ENCODE data around the gene CEP57.
"Not testable (repeated sequence)": the region's sequence is repeated elsewhere in the genome, so short reads cannot be mapped to it uniquely, and the experiment has no call there.

CEP57 gene

DNA sequence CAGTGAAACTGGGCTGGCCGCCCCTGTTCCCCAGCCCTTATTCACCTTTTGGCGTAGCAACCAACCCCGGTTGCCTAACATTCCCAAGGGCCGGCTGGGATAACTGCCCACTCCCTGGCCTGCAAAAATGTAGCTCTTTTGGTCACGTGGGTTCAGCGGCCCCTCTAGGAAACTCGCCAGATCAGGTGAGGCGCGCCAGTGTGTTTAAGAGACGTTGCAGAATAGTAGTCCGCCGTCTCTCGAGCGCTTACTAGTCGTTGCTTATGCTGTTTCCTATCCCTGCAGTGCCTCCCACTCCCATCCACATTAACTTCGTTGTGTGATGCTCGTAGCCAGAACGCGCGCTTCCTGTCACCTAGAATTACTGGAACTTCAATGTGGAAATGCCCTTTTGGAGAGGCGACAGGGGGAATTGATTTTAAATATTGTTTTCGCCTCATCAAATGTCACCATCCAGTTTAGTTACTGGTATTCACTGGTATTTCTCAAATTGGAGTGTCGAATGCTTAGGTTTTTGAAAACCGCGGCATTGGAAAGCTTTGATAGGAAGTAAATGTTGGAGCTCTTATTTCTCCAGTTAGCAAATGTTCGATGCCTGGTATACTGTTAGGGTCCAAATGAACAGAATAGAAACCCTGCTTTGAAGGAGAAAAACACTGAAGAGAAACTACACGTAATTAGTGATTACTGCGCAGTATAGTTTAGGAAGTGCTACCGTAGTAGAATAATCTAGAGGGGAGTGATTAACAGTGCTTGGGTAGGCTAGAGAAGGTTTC is 823 bp downstream of the CEP57 start:
- peaks cover 64% of the 10 kb centered on the region for H3K4me1 Mint-ChIP-seq (ENCODE audit: low read depth)
- peaks cover 59% of the 10 kb centered on the region for H3K36me3 Mint-ChIP-seq (ENCODE audit: low read depth)

DNA sequence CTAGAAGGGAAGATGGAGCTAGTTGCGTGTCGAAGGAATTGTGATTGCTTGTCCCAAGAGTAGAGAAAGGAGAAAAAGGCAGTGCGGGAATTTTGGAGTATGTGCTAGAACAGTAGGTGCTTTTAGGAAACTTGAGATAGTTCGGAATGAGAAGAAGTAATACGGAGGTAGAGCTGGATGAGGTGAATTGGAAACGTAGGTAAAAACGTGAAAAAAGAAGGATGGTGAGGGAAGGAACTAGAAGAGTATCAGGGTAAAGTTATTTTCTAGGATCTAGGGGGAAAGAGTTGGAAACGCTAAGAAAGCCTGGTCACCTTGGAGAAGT is 1.4 kb downstream of the CEP57 start:
- Mint-ChIP-seq H3K4me3 (peak overlapping the region; percentile 97), H3K27ac (peak overlapping the region; percentile 100), H3K27me3 (no peaks in the 10 kb centered on the region), H3K9me3 (no peaks in the 10 kb centered on the region), H3K36me3 (ENCODE audit: low read depth) (peaks cover 53% of the 10 kb centered on the region), H3K4me1 (ENCODE audit: low read depth) (peaks cover 61% of the 10 kb centered on the region)

More for the DNA sequence above, 823 bp downstream of the CEP57 start:
- Mint-ChIP-seq H3K9me3 (no peaks in the 10 kb centered on the region), H3K27me3 (no peaks in the 10 kb centered on the region), H3K4me3 (peak overlapping the region; percentile 97), H3K27ac (peak overlapping the region; percentile 100)

DNA sequence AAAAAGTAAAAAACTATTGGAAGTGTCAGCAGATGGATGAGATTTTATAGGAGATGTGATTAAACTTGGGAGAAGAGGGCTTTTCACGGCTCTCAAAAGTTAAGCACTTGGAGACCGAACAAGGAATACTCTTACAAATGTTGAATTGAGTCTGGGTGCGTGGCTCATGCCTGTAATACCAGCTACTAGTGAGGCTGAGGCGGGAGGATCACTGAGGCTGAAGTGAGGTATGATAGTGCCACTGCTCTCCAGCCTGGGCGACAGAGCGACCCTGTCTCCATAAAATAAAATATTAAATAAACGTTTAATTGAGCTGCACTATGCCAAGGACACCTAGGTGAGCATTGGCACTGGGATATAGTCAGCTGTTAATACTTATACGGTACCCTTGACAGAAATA is 1.9 kb downstream of the CEP57 start:
- Mint-ChIP-seq H3K36me3 (ENCODE audit: low read depth) (peaks cover 48% of the 10 kb centered on the region), H3K4me3 (peak overlapping the region; percentile 97), H3K4me1 (ENCODE audit: low read depth) (peaks cover 57% of the 10 kb centered on the region), H3K27ac (no peak overlapping the region), H3K27me3 (no peaks in the 10 kb centered on the region), H3K9me3 (no peaks in the 10 kb centered on the region)

DNA sequence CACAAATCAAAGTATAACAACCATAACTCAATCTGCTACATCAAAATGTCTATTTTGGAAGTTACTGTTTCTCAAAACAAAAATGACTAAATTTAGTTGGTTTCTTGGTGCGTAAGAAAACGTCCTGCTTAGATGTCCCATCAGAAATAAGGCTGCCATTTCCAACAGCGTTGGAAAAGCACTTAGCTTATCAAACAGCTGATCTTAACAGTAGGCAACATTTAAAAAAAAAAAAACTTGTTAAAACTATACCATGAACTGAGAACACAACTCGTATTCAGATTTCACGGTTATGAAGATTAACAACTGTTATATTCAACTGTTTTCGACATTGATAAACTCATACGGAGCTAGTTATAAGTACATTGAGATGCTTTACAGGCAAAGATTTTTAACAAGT is 2.4 kb downstream of the CEP57 start:
- H3K4me1 Mint-ChIP-seq (ENCODE audit: low read depth): peaks cover 57% of the 10 kb centered on the region
- H3K27me3 Mint-ChIP-seq: no peaks in the 10 kb centered on the region
- H3K36me3 Mint-ChIP-seq (ENCODE audit: low read depth): peaks cover 43% of the 10 kb centered on the region
- H3K9me3 Mint-ChIP-seq: no peaks in the 10 kb centered on the region
- peak overlapping the region; percentile 13 for H3K27ac Mint-ChIP-seq
- peak overlapping the region; percentile 53 for H3K4me3 Mint-ChIP-seq

DNA sequence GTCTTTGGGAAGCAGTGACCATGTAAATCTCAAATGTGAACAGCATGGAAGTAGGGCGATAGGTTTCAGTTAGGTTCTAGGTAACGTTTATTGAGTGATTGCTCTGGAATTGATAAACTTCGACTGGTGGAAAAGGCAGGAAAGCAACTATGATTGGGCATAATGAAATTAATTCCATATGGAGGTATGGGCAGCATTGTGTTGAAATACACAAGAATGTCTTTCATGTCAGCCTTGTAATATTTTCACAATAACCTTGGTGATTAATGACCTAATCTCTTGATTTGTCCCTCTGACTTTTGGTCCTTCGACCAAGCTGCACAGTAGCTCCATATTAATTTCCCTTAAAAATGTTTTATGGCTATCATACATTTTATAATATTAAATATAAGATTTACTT is 2.8 kb downstream of the CEP57 start:
- Mint-ChIP-seq H3K27me3 (no peaks in the 10 kb centered on the region), H3K4me3 (peak overlapping the region; percentile 53), H3K4me1 (ENCODE audit: low read depth) (peaks cover 57% of the 10 kb centered on the region), H3K36me3 (ENCODE audit: low read depth) (peaks cover 39% of the 10 kb centered on the region), H3K9me3 (no peaks in the 10 kb centered on the region), H3K27ac (peak overlapping the region; percentile 13)

DNA sequence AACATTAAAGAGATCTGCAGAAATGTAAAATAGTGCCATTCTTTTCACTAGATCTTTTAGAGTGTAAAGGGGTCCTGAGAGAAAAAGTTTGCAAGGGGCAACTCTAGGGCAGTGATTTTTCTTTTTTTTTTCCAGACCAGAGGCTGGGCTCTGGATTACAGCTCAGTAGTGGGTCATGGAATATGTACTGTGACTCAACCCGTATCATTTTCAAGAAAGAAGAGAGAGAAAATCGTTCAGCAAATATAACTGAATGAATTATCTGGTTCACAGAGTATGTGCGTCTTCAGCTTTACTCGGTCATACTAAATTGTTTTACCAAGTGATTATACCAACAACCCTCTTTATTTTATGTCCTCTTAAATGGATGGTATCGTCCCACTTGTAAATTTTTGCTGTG is 3.8 kb downstream of the CEP57 start:
- H3K27ac Mint-ChIP-seq: no peak overlapping the region
- no peak overlapping the region for H3K4me3 Mint-ChIP-seq
- no peaks in the 10 kb centered on the region for H3K9me3 Mint-ChIP-seq
- H3K27me3 Mint-ChIP-seq: no peaks in the 10 kb centered on the region
- H3K4me1 Mint-ChIP-seq (ENCODE audit: low read depth): peaks cover 50% of the 10 kb centered on the region
- H3K36me3 Mint-ChIP-seq (ENCODE audit: low read depth): peaks cover 35% of the 10 kb centered on the region

- Mint-ChIP-seq H3K36me3 (ENCODE audit: low read depth) (peaks cover 48% of the 10 kb centered on the region), H3K9me3 (no peaks in the 10 kb centered on the region), H3K4me3 (no peak overlapping the region), H3K27me3 (no peaks in the 10 kb centered on the region), H3K27ac (no peak overlapping the region), H3K4me1 (ENCODE audit: low read depth) (peaks cover 50% of the 10 kb centered on the region)
Observed at GRCh38 chr11:95795627-95796295, 5.5 kb downstream of the CEP57 start.

DNA sequence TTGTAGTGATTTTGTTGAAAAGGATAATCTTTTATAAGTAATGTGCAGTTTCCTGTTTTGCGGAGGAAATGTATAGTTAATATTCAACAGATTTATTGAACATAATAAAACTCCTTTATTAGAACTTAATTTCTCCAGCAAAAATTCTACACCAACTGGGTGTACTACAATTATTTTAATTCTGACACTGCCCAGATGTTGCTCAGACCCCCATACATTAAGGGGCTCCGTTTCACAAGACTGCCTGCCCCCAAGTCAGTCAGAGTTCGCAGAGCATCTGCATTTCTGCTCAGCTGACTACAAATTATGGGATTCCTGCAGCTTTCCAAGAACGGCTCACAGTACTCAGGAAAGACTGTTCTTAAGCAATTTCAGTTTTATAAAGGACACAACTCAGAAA is 6.2 kb downstream of the CEP57 start:
- H3K27ac Mint-ChIP-seq: no peak overlapping the region
- no peaks in the 10 kb centered on the region for H3K9me3 Mint-ChIP-seq
- no peak overlapping the region for H3K4me3 Mint-ChIP-seq
- H3K27me3 Mint-ChIP-seq: no peaks in the 10 kb centered on the region
- peaks cover 54% of the 10 kb centered on the region for H3K36me3 Mint-ChIP-seq (ENCODE audit: low read depth)
- peaks cover 47% of the 10 kb centered on the region for H3K4me1 Mint-ChIP-seq (ENCODE audit: low read depth)

- Mint-ChIP-seq H3K9me3 (no peaks in the 10 kb centered on the region), H3K4me1 (ENCODE audit: low read depth) (peaks cover 25% of the 10 kb centered on the region), H3K4me3 (no peak overlapping the region), H3K27ac (peak overlapping the region; percentile 1), H3K27me3 (no peaks in the 10 kb centered on the region), H3K36me3 (ENCODE audit: low read depth) (peaks cover 50% of the 10 kb centered on the region)
Observed at GRCh38 chr11:95799546-95799945, 9.2 kb downstream of the CEP57 start.

GRCh38 chr11:95800438-95800837 is 10.1 kb downstream of the CEP57 start:
- H3K27ac Mint-ChIP-seq: no peak overlapping the region
- no peak overlapping the region for H3K4me3 Mint-ChIP-seq
- H3K36me3 Mint-ChIP-seq (ENCODE audit: low read depth): peaks cover 52% of the 10 kb centered on the region
- H3K27me3 Mint-ChIP-seq: no peaks in the 10 kb centered on the region
- no peaks in the 10 kb centered on the region for H3K9me3 Mint-ChIP-seq
- peaks cover 21% of the 10 kb centered on the region for H3K4me1 Mint-ChIP-seq (ENCODE audit: low read depth)

GRCh38 chr11:95802806-95803205 is 12.5 kb downstream of the CEP57 start:
- Mint-ChIP-seq H3K27ac (no peak overlapping the region), H3K4me3 (no peak overlapping the region), H3K9me3 (peaks cover 4% of the 10 kb centered on the region), H3K27me3 (no peaks in the 10 kb centered on the region), H3K36me3 (ENCODE audit: low read depth) (peaks cover 60% of the 10 kb centered on the region), H3K4me1 (ENCODE audit: low read depth) (peaks cover 9% of the 10 kb centered on the region)

GRCh38 chr11:95803973-95804372 is 13.7 kb downstream of the CEP57 start:
- Mint-ChIP-seq H3K27ac (no peak overlapping the region), H3K4me3 (no peak overlapping the region), H3K9me3 (peaks cover 4% of the 10 kb centered on the region), H3K36me3 (ENCODE audit: low read depth) (peaks cover 67% of the 10 kb centered on the region), H3K4me1 (ENCODE audit: low read depth) (peaks cover 6% of the 10 kb centered on the region), H3K27me3 (no peaks in the 10 kb centered on the region)

DNA sequence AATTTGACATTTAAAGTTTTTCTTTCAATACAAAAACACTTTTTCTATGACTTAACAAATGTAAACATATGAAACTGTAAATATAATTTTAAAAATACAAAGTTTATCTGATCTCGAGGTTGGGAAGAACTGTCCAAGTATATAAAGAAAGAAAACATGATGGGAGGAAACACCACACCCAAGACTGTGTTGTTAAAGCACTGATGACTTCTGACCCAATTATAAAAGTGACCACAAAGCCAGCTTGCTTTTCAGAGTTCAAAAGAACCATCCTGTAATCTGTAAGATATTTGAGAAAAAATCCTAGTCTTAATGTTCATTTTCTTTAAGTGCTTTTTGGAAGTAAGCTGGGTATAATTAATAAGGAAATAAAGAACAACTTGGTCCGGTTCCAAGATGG is 15.6 kb downstream of the CEP57 start:
- Mint-ChIP-seq H3K9me3 (peaks cover 4% of the 10 kb centered on the region), H3K36me3 (ENCODE audit: low read depth) (peaks cover 52% of the 10 kb centered on the region), H3K27me3 (no peaks in the 10 kb centered on the region), H3K4me3 (no peak overlapping the region), H3K4me1 (ENCODE audit: low read depth) (peaks cover 6% of the 10 kb centered on the region), H3K27ac (no peak overlapping the region)

DNA sequence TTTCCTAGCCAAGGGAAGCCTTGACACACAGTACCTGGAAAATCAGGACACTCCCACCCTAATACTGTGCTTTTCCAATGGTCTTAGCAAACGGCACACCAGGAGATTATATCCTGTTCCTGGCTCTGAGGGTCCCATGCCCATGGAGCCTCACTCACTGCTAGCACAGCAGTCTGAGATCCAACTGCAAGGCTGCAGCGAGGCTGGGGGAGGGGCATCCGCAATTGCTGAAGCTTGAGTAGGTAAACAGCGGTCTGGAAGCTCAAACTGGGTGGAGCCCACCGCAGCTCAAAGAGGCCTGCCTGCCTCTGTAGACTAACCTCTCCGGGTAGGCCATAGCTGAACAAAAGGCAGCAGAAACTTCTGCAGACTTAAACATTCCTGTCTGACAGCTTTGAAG is 16.2 kb downstream of the CEP57 start:
- H3K36me3 Mint-ChIP-seq (ENCODE audit: low read depth): peaks cover 50% of the 10 kb centered on the region
- not testable (repeated sequence) for H3K27me3 Mint-ChIP-seq; H3K27ac Mint-ChIP-seq; H3K4me3 Mint-ChIP-seq; H3K9me3 Mint-ChIP-seq; H3K4me1 Mint-ChIP-seq (ENCODE audit: low read depth)

DNA sequence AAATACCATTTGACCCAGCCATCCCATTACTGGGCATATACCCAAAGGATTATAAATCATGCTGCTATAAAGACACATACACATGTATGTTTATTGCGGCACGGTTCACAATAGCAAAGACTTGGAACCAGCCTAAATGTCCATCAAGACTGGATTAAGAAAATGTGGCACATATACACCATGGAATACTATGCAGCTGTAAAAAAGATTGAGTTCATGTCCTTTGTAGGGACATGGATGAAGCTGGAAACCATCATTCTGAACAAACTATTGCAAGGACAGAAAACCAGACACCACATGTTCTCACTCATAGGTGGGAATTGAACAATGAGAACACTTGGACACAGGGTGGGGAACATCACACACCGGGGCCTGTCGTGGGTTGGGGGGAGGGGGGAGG is 20.8 kb downstream of the CEP57 start:
- peaks cover 15% of the 10 kb centered on the region for H3K4me1 Mint-ChIP-seq (ENCODE audit: low read depth)
- H3K36me3 Mint-ChIP-seq (ENCODE audit: low read depth): peaks cover 54% of the 10 kb centered on the region
- not testable (repeated sequence) for H3K27me3 Mint-ChIP-seq, H3K27ac Mint-ChIP-seq, H3K9me3 Mint-ChIP-seq, H3K4me3 Mint-ChIP-seq

- no peak overlapping the region for H3K27ac Mint-ChIP-seq
- H3K4me3 Mint-ChIP-seq: no peak overlapping the region
- H3K36me3 Mint-ChIP-seq (ENCODE audit: low read depth): peaks cover 70% of the 10 kb centered on the region
- H3K9me3 Mint-ChIP-seq: no peaks in the 10 kb centered on the region
- H3K27me3 Mint-ChIP-seq: no peaks in the 10 kb centered on the region
- peaks cover 17% of the 10 kb centered on the region for H3K4me1 Mint-ChIP-seq (ENCODE audit: low read depth)
Observed at GRCh38 chr11:95816037-95816436, 25.7 kb downstream of the CEP57 start.

All from stimulated activated naive CD8-positive, alpha-beta T cell treated with anti-CD3 and anti-CD28 coated beads, Interleukin-15, Interleukin-2, amounts not matched to agents 100 ng/mL and 50 ng/mL, for 24 hours (primary cell).